ENCODE data around the gene PIGT. TPM values are rescaled to one million over a fixed set of nuclear protein-coding genes. Genes with fewer than 3 reads are reported as not detected.

PIGT gene
- polyA plus RNA-seq, 3 donors: 49.2 to 87.6 (median 59.7) TPM

DNA sequence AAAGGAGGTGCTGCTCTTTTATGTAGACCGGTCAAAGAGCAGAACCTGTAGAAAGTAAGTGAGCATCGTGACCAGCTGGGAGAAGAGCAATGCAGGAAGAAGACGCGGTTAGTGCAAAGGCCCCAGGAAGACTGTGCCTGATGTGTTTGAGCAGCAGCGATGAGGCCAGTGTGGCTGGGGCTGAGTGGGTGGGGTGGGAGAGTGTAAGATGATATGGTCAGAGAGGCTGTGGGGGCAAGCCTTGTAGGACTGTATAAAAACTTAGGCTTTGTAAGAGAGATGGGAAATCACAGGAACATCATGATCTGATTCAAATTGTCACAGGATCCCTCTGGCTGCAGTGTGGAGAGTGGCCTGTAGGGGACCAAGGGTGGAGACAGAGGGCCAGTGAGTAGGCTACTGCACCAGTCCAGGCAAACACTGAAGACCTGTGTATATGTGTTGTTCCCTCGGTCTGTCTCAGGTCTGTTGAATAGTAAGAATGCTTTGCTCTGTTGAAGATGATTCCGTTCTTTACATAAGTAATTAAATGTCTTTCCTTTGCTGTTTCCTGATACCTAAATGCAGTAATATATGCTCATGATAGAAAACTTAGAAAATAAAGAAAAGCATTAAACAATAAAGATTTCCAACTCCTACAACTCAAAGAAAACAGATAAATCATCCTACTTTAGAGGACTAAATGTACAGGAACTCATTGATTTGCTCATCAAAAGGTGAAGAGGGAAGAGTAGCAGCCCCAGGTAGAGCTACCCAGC is 30.0 kb downstream of the PIGT start:
- Histone ChIP-seq H2AFZ (ENCODE audit: insufficient read depth, low read depth, low read length, poor library complexity, severe bottlenecking) (no peak overlapping the region), H4K20me1 (ENCODE audit: insufficient read depth, low read length) (no peaks in the 10 kb centered on the region), H3K4me3 (replicated peaks in 1 of 3; ENCODE audit: low read depth in 2 of 3, low read length in 3 of 3) (no peak overlapping the region), H3K9me3 (replicated peaks in 1 of 2; ENCODE audit: control insufficient read depth in 1 of 2, insufficient read depth in 1 of 2, low read length in 2 of 2) (no peaks in the 10 kb centered on the region), H3K27ac (ENCODE audit: low read depth in 1 of 2, low read length in 2 of 2) (no peak overlapping the region), H3K9ac (ENCODE audit: insufficient read depth, low read length, poor library complexity, severe bottlenecking) (no peak overlapping the region), H3K27me3 (ENCODE audit: control insufficient read depth in 2 of 2, insufficient read depth in 2 of 2, low read length in 2 of 2) (no peaks in the 10 kb centered on the region), H3K79me2 (ENCODE audit: insufficient read depth, low read length) (no peaks in the 10 kb centered on the region), H3K36me3 (replicated peaks in 1 of 2; ENCODE audit: control insufficient read depth in 1 of 2, insufficient read depth in 2 of 2, low read length in 2 of 2) (no peaks in the 10 kb centered on the region), H3K4me2 (replicated peaks; ENCODE audit: extremely low read depth, low read length, poor library complexity, severe bottlenecking) (no peak overlapping the region), H3K4me1 (ENCODE audit: control insufficient read depth in 1 of 2, insufficient read depth in 2 of 2, low read length in 2 of 2) (peaks cover 5 to 9% of the 10 kb centered on the region in 2 donors)
- Mint-ChIP-seq H3K4me3 (no peak overlapping the region), H3K36me3 (no peaks in the 10 kb centered on the region), H3K27me3 (ENCODE audit: low read depth in 3 of 3) (peaks cover 0 to 10% (median 6%) of the 10 kb centered on the region in 3 donors), H3K4me1 (peaks cover 4% of the 10 kb centered on the region), H3K27ac (peak overlapping the region in 1 of 7 donors; percentile 68), H3K9me3 (no peaks in the 10 kb centered on the region)
- TF ChIP-seq, protein P1, sequence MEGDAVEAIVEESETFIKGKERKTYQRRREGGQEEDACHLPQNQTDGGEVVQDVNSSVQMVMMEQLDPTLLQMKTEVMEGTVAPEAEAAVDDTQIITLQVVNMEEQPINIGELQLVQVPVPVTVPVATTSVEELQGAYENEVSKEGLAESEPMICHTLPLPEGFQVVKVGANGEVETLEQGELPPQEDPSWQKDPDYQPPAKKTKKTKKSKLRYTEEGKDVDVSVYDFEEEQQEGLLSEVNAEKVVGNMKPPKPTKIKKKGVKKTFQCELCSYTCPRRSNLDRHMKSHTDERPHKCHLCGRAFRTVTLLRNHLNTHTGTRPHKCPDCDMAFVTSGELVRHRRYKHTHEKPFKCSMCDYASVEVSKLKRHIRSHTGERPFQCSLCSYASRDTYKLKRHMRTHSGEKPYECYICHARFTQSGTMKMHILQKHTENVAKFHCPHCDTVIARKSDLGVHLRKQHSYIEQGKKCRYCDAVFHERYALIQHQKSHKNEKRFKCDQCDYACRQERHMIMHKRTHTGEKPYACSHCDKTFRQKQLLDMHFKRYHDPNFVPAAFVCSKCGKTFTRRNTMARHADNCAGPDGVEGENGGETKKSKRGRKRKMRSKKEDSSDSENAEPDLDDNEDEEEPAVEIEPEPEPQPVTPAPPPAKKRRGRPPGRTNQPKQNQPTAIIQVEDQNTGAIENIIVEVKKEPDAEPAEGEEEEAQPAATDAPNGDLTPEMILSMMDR (IDR thresholded peaks at IDR 0.05): peak; percentile 83
- peak; percentile 9 to 36 (median 28) for DNase-seq
- intact Hi-C loops (cut with micrococcal nuclease): loop anchor here in 1 of 2 donors (10.0 kb wide), 1 partner anchor 329 kb away; no protein-coding TSS in a partner anchor
- 70% methylated on average over 5 of the region's 7 CpGs for WGBS (ENCODE audit: insufficient coverage)

DNA sequence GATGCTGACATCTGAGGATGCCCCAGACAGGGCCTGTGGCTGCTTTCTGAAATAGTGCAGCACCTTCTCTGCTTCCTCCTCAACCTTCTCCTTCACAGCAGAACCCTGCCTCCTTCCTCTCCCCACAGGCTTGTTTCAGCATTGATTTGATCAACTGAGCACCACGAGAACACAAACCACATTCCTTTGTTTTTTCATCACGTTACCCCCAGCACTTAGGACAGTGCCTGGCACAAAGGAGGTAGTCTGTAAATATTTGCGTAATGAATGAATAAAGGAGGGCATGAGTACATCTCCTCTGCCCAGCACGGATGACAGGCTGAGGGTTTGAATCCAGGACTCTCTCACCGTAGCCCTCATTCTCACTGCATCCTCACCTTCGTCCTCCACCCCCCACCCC is 32.3 kb downstream of the PIGT start:
- intact Hi-C loops (cut with micrococcal nuclease): loop anchor here in 1 of 2 donors (10.0 kb wide), 1 partner anchor 327 kb away; no protein-coding TSS in a partner anchor
- H3K4me1 Mint-ChIP-seq: peaks cover 23% of the 10 kb centered on the region
- DNase-seq: no peak
- Histone ChIP-seq H3K4me3 (replicated peaks in 1 of 3; ENCODE audit: low read depth in 2 of 3, low read length in 3 of 3) (no peak overlapping the region), H3K4me1 (ENCODE audit: control insufficient read depth in 1 of 2, insufficient read depth in 2 of 2, low read length in 2 of 2) (peaks cover 28 to 32% of the 10 kb centered on the region in 2 donors), H2AFZ (ENCODE audit: insufficient read depth, low read depth, low read length, poor library complexity, severe bottlenecking) (no peak overlapping the region), H3K36me3 (replicated peaks in 1 of 2; ENCODE audit: control insufficient read depth in 1 of 2, insufficient read depth in 2 of 2, low read length in 2 of 2) (no peaks in the 10 kb centered on the region), H3K4me2 (replicated peaks; ENCODE audit: extremely low read depth, low read length, poor library complexity, severe bottlenecking) (no peak overlapping the region), H3K9me3 (replicated peaks in 1 of 2; ENCODE audit: control insufficient read depth in 1 of 2, insufficient read depth in 1 of 2, low read length in 2 of 2) (no peaks in the 10 kb centered on the region), H3K27ac (ENCODE audit: low read depth in 1 of 2, low read length in 2 of 2) (no peak overlapping the region), H4K20me1 (ENCODE audit: insufficient read depth, low read length) (no peaks in the 10 kb centered on the region), H3K27me3 (ENCODE audit: control insufficient read depth in 2 of 2, insufficient read depth in 2 of 2, low read length in 2 of 2) (no peaks in the 10 kb centered on the region), H3K79me2 (ENCODE audit: insufficient read depth, low read length) (no peaks in the 10 kb centered on the region), H3K9ac (ENCODE audit: insufficient read depth, low read length, poor library complexity, severe bottlenecking) (no peak overlapping the region)
- no peak overlapping the region for H3K4me3 Mint-ChIP-seq
- TF ChIP-seq, protein P1 (IDR thresholded peaks at IDR 0.05): no peak
- H3K36me3 Mint-ChIP-seq: no peaks in the 10 kb centered on the region
- peak overlapping the region in 1 of 7 donors; percentile 68 for H3K27ac Mint-ChIP-seq
- no CpG with 5 or more reads among the region's 6 CpGs for WGBS (ENCODE audit: insufficient coverage)
- no peaks in the 10 kb centered on the region for H3K9me3 Mint-ChIP-seq
- peaks cover 3 to 10% (median 8%) of the 10 kb centered on the region in 3 donors for H3K27me3 Mint-ChIP-seq (ENCODE audit: low read depth in 3 of 3)
